GM12801 (cell line): ENCODE results near the gene HMSD.
A peak's percentile ranks its signal among the peaks of the same experiment; 100 is the strongest.

ENCODE experiments used
- TF ChIP-seq, protein P1 (sequence below): IDR thresholded peaks from one replicate; pipeline ENCODE4 v1.5.1; 2011; ENCODE audit warnings: control low read depth; ENCODE audit not compliant: insufficient read length; ENCODE audit errors: extremely low read depth

HMSD gene

DNA sequence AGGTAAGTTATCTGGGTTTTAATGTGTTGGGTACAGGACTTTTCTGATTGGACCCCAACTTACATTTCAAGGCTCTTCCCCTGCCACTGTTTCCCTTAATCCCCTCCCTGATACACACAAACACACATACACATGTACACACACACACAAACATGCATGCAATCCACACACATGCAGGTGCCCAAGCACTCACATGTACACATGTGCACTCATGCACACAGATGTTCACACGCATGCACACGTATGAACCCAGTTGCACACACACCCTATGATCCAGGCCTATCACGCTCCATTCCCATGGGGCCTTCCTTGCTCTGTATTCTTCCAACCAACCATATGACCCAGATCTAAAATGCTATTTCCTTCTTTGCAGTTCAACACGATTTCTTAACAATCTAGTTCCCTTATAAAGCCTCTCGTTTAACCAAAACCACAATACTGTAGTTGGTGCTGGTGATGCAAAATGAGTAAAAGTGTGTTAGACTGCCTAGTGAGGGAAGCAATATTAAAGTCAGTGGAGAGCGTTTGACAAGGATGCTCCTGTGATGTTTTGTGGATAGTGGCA lies 31.9 kb downstream of the HMSD start:
- TF ChIP-seq, protein P1, sequence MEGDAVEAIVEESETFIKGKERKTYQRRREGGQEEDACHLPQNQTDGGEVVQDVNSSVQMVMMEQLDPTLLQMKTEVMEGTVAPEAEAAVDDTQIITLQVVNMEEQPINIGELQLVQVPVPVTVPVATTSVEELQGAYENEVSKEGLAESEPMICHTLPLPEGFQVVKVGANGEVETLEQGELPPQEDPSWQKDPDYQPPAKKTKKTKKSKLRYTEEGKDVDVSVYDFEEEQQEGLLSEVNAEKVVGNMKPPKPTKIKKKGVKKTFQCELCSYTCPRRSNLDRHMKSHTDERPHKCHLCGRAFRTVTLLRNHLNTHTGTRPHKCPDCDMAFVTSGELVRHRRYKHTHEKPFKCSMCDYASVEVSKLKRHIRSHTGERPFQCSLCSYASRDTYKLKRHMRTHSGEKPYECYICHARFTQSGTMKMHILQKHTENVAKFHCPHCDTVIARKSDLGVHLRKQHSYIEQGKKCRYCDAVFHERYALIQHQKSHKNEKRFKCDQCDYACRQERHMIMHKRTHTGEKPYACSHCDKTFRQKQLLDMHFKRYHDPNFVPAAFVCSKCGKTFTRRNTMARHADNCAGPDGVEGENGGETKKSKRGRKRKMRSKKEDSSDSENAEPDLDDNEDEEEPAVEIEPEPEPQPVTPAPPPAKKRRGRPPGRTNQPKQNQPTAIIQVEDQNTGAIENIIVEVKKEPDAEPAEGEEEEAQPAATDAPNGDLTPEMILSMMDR = no peak

DNA sequence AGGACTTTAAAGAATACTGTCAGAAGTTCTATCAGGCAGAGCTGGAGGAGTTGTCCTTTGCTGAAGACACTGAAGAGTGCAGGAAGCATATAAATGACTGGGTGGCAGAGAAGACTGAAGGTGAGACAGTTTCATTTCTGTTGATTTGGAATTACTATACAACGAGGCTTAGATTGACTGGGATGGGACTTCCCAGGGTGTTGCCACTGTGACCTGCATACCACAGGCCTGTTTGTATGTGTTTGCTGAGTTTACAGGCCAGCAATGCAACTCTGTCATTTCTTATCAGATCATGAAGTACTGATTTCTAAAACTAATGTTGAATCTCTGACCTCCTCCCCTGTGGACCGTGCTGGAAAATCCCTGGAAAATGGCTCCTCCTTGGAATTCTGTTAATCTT lies 32.6 kb downstream of the HMSD start:
- TF ChIP-seq, protein P1 = no peak

DNA sequence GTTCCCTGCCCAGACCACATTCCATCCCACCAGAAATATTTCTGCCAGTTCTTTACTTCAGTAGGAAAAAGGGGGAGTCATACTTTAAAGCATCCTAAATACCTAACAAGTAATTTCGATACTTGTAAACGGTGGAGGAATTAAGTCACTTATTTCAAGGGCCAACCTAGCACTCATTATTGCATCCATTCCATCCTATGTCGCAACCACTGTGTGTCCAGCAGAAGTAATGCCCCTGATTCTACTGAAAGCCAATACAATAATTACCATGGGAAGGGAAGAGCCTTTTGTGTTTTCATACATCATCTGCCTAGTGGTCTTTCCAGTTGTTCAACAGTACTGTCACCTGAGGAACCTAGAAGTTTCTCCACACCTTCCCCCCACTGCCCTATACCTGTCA lies 33.3 kb downstream of the HMSD start:
- TF ChIP-seq, protein P1 = no peak

DNA sequence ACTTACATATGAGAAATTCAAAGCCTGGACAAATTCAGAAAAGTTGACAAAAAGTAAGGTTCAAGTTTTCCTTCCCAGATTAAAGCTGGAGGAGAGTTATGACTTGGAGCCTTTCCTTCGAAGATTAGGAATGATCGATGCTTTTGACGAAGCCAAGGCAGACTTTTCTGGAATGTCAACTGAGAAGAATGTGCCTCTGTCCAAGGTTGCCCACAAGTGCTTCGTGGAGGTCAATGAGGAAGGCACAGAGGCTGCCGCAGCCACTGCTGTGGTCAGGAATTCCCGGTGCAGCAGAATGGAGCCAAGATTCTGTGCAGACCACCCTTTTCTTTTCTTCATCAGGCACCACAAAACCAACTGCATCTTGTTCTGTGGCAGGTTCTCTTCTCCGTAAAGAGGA lies 37.8 kb downstream of the HMSD start:
- TF ChIP-seq, protein P1 = no peak

DNA sequence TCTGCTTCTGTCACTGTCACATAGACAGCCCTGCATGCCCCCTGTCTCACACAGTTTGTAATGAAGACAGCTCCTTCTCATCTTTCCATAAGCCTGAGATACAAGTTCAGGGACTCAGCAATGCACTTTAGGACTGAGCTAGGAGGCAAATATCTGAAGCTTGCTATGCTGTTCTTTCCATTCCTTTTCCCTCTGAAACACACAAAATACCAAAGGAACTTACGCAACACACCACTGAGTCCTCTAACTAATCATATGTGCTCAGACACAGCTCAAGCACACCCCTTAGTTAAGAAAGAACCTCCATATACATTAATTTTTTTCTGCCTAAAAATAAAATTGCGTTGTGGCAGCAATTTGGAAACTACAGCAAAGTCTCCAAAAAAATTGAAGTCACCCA lies 38.6 kb downstream of the HMSD start:
- TF ChIP-seq, protein P1 = no peak

DNA sequence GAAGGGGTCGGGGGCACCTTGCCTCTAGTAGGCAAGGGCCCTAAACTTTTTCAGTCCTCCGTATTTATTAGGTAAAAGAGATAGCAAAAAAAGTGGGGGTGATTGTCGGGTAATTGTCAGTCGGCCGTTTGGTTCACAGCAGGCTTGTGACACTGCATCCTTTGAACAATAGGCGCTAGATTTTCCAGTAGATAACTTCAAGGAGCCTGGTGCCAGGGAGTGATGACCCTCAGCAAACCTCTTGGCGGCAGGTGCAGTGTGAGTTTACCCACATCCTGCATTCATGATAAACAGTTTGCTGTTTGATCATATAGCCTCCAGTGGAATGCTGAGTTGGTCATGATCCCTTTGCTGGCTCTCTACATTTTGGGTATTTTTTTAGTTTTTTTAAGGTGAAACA lies 43.6 kb downstream of the HMSD start:
- TF ChIP-seq, protein P1 = no peak

DNA sequence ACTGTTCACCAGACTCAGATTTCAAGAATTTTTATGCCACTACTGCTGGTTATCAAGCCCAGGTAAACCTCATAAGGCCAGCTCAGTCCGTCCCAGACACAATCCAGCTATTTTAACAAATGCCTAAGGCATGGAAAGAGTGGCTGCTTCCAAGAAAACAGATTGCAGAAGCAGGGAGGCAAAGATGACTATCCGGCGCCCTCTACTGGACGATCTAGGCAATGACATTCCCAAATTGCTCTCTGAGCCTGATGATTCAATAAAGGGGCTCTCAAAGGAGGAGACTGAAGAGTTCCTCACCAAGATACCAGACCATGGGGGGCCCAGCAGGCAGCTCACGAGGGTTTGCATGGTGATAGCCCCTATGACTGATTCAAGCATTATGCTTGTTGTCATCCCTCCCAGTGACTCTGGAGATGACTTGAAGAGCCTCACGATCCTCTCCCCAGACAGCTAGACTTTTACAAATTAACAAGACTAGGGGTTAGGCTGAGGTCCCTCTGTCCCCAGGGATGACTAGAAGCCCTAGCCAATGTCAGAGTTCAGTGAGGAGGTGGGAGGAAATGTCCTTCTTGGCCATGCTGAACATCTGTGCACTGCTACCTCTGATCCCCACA lies 45.8 kb downstream of the HMSD start:
- TF ChIP-seq, protein P1 = peak; percentile 40

DNA sequence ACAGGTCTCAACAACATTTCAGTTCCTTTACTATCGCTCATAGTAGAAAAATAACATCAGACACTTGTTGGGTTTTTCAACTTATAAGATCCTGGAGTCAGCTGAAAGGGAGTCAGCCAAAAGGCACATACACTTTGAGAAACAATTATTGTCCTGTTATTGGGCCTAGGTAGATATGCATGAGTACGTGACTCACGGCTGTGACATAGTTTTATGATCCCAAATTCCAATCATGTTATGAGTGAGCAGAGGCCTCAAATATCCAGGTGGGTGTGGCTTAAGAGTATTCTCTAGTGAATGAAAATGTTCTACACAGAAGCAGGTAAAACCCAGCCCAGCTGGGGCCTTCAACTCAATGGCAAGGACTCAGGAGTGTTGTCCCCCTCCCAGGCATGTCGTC lies 47.9 kb downstream of the HMSD start:
- TF ChIP-seq, protein P1 = no peak
